GM21576 (cell line): ENCODE data around the gene MMP11.

ENCODE experiments used
- ATAC-seq: cut with Tn5 transposase; IDR thresholded peaks from one replicate; pipeline ENCODE4 v1.9.1; 2021; ENCODE audit warnings: mild to moderate bottlenecking, moderate library complexity; ENCODE audit not compliant: unreplicated experiment

MMP11 gene

DNA sequence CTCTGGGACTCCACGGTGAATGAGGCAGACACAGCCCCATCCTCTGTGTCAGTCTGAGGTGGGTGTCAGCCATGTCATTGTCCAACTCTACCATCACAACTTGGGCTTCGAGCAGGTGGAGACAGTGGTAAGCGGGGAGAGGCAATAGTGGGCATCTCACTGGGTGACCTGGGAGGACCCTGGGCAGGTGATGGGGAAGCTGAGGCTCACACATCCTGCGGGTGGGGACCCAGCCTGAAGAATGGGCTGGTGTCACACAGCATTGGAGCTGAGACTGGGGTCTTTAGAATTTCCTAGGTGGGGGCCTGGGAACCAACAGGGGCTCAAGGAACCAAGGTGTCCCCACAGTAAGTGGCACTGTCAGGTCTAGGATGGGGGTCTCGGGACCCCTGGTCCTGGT lies 7.1 kb downstream of the MMP11 start:
- no peak for ATAC-seq

GRCh38 chr22:23780146-23780748 lies 7.6 kb downstream of the MMP11 start:
- ATAC-seq = no peak

GRCh38 chr22:23781065-23781464 lies 8.4 kb downstream of the MMP11 start:
- no peak for ATAC-seq

DNA sequence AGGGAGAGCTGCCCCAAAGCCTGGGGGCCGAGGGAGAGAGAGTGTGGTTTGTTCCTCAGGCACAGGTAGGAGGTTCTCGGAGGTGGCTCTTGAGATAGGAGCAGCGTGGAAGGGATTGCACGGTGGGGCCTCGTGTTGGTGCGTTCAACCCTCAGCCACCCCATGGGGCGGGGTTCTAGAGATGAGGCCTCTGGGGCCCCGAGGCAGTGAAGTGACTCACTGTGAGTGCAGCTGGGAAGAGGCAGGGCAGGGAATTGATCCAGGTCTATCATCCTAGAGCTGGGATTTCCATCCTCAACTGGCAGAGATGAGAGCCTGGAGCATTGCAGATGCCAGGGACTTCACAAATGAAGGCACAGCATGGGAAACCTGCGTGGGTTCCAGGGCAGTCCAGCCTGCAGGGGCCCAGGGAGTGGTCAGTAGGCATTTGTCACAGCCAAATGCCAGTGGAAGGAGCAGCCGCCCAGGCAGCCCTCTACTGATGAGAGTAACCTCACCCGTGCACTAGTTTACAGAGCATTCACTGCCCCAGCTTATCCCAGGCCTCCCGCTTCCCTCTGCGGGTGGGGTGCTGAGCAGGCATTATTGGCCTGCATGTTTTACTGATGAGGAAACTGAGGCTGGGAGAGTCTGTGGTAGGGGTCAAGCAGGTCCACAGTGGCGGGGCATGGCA lies 9.0 kb downstream of the MMP11 start:
- no peak for ATAC-seq

- no peak for ATAC-seq
Measured at GRCh38 chr22:23782252-23782651, 9.6 kb downstream of the MMP11 start.

GRCh38 chr22:23782703-23783102 lies 10.1 kb downstream of the MMP11 start:
- no peak for ATAC-seq

- ATAC-seq = no peak
Measured at GRCh38 chr22:23783265-23784150, 10.9 kb downstream of the MMP11 start.

DNA sequence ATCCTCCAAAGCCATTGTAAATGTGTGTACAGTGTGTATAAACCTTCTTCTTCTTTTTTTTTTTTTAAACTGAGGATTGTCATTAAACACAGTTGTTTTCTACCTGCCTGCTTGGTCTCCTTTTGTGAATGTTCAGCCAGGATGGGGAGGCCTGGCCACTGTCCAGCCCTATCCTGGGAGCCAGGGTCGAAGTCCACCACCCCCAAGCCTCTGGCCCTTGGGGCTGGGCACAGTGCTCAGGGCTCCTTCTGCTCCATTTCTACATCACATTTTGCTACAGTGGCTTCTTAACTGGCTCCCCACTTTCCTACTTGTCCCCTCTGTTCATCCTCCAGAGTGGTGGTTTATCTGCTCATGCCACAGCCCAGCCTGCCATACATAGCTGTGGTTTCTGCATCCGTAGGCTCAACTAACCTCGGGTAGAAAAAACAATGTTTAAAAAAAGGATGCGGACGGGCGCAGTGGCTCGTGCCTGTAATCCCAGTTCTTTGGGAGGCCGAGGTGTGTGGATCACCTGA lies 11.6 kb downstream of the MMP11 start:
- no peak for ATAC-seq

DNA sequence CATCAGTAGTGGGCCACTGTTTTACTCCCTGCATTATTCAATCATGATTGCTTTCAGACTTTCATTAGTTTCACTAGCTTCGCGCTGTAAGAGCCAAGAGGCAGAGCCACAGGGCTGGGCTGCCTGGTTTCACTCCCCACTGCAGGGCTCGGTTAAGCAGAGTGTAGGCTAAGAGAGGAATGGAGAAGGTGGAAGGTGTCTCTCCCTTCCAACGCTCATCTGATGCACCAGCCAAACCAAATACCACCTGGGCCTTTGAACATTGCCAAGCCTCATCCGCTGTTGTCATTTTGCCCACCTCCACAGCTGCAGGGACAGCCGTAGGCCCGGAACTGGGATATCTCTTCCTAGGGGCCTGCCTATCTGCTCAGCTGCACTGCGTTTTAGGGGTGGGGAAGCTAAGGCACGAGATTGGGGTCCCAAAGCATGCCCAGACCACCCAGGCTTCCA lies 13.6 kb downstream of the MMP11 start:
- no peak for ATAC-seq

DNA sequence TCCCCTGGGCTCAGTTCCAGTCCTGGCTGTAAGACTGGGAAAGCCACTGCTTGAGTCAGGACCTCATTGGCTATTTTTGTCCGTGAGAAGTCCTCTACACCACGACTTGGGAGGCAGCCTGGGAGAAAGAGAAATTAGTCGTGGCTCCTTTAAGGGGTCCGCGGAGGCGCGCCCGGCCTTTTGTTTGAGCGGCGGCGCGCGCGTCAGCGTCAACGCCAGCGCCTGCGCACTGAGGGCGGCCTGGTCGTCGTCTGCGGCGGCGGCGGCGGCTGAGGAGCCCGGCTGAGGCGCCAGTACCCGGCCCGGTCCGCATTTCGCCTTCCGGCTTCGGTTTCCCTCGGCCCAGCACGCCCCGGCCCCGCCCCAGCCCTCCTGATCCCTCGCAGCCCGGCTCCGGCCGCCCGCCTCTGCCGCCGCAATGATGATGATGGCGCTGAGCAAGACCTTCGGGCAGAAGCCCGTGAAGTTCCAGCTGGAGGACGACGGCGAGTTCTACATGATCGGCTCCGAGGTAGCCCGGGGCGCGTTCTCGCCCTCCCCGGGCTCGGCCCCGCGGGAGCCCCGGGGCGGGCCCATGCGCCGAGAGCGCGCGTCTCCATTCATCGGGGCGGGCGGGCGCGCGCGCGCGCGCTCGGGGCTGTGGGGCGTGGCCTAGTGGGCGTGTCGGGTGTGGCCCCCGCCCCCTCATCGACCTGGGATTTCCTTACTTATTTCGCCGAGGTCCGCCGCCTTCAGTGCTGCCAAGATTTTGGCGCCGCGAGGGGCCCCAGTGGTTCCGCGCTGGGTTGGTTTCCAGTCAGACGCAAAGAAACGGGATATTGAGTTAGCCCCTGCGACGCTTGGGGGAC lies 14.3 kb downstream of the MMP11 start, which contains the start of gene SMARCB1:
Gene SMARCB1 (plus strand): TSS at position 215 of the 848 bp plus-strand sequence. CDS start 204 bp downstream, at position 419.
- peak; percentile 64 for ATAC-seq

DNA sequence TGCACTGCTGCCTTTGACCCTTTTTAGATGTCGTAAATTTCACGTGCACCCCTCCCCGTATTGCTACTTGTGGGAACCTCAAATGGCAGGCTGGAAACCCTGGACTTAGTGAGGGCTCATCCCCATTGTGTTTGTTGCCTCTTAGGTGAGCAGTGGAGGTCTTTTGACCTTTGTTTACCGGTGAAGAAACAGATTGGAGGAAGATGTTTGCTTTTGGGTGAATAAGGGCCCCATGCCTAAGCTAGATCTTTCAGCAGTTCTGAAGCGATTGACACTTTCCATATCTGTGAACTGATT lies 14.9 kb downstream of the MMP11 start:
- peak; percentile 16 for ATAC-seq

GRCh38 chr22:23787910-23788309 lies 15.3 kb downstream of the MMP11 start:
- no peak for ATAC-seq

DNA sequence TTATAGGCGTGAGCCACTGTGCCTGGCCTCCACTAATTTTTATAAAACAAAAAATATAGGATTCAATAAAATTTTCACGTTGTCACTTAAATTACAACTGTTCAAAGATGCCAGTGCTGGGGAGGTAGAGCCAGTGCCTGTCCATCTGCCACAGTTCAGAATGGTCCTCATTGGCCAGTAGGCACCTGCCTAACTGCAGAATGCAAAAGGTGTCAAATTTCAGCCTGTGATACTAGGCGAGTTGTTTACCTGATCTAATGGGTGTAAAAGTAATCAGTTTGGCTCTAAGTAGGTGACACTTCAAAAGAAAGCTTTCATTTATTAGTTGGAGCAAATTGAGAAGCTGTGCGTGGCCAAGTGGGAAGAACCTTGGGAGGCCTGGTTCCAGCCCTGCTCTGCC lies 16.5 kb downstream of the MMP11 start:
- ATAC-seq = no peak

GRCh38 chr22:23789638-23790037 lies 17.0 kb downstream of the MMP11 start:
- ATAC-seq = no peak

GRCh38 chr22:23790819-23791737 lies 18.4 kb downstream of the MMP11 start:
- ATAC-seq = no peak

DNA sequence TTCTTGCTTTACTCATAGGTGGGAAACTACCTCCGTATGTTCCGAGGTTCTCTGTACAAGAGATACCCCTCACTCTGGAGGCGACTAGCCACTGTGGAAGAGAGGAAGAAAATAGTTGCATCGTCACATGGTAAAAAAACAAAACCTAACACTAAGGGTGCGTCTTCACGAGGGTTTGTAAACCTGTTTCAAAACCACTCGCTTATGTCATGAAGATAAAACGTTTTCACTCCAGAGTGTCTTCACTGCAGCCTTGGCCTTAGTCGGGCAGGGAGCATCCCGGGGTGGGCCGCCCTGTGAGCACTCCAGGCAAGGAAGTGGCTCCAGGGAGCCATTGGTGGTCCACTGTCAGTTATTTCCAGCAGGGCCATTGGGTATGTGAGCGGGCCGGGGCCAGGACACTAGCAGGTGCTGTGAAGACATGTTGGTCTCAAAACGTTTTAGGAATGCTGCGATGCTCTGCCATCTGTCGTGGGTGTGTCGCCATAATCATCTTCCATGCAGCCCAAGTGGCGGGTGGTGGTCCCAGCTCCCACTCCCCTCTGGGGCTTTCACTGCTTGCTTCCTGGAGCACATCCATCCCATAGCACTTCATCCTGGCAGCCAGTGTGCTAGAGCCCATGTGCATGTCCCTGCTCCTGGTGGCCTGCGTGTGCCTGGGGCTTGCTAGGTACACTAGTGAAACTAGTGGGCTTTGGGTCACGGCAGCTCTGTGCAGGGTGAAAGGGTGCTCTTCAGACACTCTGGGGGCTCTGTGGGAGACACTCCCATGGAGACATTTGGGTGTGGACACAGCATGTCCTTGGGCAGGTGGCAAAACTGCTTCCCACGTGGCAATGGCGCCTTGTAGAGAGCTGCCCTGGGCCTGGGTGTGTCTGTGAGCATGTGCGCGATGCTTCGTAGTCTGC lies 19.3 kb downstream of the MMP11 start:
- no peak for ATAC-seq

DNA sequence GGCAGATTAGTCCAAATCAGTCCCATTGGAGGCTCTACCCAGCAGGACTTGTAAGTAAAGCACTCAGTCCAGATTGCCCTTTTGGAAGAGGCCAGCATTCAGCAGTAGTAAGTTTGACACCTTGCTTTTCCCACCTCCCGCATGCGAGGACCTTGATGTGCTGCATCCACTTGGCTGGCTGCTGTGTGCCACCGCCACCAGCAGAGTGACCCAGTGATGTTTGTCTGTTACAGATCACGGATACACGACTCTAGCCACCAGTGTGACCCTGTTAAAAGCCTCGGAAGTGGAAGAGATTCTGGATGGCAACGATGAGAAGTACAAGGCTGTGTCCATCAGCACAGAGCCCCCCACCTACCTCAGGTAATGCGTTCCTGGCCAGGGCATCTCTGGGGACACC lies 20.7 kb downstream of the MMP11 start:
- ATAC-seq = no peak

GRCh38 chr22:23796461-23796860 lies 23.8 kb downstream of the MMP11 start:
- ATAC-seq = no peak
